GM19238 (cell line): ENCODE measurements around the gene ADRA1B.
"Not testable (repeated sequence)": the region's sequence is repeated elsewhere in the genome, so short reads cannot be mapped to it uniquely, and the experiment has no call there.

ENCODE experiments used
- DNase-seq: peaks from one replicate; pipeline ENCODE4 v3.0.0; 2011; ENCODE audit warnings: low spot score; ENCODE audit not compliant: insufficient read length

ADRA1B gene

DNA sequence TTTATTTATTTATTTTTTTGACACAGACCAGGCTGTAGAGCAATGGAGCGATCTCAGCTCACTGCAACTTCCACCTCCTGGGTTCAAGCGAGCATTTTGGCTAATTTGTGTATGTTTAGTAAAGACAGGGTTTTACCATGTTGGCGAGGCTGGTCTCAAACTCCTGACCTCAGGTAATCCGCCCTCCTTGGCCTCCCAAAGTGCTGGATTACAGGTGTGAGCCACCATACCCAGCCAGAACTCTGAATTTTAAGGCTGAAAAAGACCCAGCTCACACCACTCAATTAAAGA, 49.5 kb downstream of the ADRA1B start:
- not testable (repeated sequence) for DNase-seq

DNA sequence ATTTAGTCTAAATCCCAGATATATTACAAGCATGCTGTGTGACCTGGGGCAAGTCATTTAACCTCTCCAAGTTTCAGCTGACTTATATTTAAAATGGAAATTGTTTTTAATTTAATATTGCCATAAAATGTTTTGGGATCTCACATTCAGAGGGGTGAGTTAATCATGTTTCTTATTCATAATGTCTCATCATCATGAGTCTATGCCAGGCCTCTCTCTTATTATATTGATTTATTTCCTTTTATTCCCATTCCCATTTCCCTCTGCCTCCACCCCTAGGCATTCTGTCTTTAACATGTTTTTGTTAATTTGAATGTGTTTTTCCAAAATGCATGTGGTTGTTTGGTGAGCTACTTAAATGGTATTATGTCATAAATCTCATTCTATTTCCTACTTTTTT, 53.7 kb downstream of the ADRA1B start:
- DNase-seq = no peak

DNA sequence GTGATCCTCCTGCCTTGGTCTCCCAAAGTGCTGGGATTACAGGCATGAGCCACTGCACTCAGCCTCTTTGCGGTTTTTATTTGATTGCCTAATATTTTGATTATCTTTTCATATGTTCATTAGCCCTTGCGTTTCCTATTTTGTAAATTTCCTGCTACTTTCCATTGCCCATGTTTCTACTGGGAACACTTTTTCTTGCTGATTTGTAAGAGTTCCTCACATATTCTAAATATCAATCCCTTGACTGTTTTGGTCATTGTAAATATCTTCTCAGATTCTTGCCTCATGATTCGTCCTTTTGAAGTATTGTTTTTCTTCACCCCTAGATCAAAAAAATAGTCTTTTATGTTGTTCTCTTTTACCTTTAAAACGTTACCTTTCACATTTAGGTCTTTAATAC, 54.8 kb downstream of the ADRA1B start:
- DNase-seq = no peak

DNA sequence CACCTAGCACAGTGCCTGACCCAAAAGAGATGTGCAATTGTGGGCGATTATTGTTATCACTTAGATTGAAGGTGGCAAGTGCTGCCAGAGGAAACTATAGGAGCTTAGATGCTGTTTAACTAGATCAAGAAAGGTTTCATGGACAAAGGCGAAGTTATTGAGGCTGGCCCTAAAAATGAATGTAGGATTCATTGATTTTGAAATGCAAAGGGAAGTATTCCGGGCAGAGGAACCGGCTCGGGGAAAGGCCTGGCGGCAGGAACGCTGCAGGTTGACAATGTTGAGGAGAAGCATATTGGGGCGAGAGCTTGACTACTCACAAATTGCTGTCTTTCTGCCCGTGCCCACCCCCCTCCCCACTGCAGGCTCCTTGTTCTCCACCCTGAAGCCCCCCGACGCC, 55.2 kb downstream of the ADRA1B start:
- no peak for DNase-seq

DNA sequence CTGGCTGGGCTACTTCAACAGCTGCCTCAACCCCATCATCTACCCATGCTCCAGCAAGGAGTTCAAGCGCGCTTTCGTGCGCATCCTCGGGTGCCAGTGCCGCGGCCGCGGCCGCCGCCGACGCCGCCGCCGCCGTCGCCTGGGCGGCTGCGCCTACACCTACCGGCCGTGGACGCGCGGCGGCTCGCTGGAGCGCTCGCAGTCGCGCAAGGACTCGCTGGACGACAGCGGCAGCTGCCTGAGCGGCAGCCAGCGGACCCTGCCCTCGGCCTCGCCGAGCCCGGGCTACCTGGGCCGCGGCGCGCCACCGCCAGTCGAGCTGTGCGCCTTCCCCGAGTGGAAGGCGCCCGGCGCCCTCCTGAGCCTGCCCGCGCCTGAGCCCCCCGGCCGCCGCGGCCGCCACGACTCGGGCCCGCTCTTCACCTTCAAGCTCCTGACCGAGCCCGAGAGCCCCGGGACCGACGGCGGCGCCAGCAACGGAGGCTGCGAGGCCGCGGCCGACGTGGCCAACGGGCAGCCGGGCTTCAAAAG, 55.7 kb downstream of the ADRA1B start:
- no peak for DNase-seq

DNA sequence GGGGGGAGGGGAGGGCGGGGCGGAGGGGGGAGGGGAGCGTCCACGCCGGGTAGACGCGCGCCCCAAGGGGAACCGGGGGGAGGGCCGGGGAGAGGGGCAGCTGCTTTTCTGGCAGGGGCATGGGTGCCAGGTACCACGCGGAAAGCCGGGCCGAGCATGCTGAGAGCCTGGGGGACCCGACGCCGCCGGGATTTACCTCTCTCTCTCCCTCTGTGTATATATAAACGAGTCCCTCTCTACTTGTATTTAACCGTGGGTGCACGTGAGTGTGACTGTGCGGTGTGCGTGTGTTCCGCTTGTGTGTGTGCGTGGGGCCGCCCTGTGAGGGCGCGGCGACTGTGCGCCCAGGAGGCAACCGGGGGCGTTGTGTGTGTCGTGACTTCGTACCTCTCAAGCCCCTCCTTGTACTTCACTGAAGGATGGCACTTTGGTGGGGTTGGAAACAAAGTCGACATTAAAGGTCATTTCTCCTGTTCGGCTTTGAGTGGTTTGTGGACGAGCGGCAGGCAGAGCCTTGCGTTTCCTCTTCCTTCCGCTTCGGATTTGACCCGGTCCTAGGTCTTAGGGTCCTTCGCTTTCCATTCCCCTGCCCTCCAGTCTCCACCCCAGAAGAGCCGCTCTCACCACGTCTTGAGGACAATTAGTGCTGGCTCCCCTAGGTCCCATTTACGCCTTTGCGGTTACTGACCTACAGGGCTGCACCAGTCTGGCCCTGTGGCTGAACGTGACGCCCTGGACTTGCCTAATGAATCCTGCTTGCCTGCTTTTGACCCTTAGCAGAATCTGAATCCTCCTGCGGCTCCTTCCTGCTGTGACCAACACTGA, 56.5 kb downstream of the ADRA1B start:
- no peak for DNase-seq

DNA sequence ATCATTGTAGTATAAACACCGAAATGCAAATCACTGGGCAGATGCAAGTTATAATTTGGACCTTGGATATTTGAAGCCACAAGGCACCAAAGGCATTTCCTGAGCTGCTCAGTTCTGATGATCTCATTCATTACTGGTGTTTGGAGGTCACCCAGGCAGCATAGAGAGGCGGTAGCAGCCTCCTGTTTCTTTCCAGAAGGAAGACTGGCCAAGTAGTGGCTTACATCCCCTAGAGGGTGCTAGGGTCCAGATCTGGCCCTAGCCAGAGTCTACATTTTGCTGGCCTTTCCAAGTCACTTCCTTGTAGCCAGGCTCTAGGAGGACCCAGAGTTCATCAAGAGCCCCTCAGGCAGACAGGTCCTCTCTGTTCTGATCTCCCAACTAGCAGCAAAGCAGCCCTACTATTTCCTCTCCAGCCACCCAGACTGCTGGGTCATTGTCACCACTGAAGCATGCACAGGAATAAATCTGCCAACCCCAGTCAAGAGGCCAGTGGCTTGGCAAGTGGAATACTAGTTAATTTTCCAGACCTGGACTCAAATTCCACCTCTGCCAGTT, 59.3 kb downstream of the ADRA1B start:
- DNase-seq = no peak

DNA sequence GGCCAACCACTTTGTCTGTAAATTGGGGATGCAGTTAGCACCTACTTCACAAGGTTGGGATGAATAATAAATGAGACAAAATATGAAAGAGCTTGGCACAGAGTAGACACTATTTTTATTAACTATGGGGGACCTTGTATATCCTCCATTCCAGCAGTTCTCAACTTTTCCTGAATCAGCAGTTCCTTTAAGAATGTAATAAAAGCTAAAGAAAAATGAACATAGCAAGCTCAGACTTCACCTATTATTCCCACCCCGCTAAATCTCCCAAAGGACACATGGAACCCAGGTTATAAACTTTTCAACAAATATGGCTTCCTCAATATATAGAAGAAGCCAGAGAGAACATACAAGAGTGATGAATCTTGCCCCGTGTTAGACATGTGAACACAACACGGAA, 60.6 kb downstream of the ADRA1B start:
- no peak for DNase-seq

DNA sequence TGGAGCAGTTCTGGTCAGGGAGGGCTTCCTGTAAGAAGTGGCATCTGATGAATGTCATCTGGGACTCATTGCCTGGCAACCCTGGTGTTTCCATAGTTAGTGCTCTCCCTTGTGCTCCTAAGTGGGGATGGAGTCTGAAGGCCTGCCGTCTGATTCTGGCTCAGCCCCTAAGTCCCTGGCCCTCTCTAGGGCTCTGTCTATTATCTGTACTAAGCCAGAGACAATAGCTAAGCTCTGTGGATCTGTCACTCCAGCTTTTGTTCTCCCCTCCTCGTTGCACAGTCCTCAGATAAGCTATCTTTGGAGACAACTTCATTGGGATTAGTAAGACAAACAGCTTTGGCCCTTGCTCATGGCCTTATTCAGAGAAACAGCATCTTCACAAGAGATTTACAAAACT, 62.1 kb downstream of the ADRA1B start:
- DNase-seq = no peak

DNA sequence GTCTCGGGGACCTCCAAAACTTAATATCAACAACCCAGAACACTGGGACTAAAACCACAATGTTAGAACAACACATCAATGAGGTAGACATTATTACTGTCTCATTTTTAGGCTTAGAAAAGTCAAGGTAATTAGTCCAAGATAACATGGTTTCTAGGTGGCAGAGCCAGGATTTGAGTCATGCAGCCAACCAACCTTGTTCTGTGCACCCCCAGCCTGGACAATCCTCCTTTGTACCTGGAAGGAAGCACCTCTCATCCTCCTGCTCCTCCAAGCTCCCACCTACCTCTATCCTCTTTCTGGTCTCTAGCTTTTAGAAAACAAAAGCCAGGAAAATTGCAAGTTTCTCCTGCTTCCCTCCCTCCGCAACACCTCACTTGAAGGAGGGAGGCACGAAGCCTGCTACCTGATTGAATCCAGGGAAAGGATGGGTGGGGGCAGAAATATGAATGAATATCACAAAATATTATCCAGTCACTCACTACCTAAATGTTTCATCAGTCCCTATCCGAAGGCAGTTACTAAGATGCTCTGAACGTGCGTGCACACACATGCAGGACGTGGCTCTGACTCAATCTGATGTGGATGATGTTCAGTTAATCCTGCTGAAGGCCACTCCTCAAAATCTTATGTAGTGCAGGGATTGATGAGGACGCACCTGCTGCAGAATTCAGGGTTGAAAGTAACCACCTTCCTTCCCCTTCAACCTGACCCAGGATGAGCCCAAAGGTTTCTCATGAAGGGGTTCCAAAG, 66.3 kb downstream of the ADRA1B start:
- DNase-seq = no peak

DNA sequence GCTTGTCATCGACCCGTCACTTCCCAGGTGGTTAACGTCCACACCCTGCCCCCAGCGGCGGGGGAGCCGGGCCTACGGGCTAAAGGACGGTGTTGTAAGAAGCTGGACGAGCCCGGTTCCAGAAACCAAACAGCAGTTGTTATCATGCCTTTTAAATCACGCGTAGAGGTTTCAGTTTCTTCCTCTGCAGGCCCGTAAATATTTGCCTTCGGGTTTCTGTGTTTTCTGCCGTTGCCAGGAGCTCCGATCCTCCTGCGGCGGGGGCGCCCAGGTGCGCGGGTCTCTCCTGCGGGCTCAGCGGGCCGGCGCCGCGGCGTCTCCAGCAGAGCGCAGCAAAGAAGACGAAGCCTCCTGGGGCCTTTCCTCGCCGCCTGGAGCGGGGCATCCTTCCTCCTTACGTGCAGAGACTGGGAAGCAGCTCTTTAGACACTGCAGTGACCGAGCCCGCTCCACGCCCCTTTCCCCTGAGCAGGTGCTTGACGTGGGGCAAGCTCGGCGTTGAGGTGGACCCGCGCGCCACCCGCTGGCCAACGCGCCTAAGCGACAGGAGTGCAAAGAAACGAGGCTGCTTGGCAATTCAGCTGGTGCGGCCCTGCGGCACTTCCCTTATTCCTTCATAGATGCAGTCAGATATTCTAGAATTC, 70.9 kb downstream of the ADRA1B start:
- peak; percentile 82 for DNase-seq

DNA sequence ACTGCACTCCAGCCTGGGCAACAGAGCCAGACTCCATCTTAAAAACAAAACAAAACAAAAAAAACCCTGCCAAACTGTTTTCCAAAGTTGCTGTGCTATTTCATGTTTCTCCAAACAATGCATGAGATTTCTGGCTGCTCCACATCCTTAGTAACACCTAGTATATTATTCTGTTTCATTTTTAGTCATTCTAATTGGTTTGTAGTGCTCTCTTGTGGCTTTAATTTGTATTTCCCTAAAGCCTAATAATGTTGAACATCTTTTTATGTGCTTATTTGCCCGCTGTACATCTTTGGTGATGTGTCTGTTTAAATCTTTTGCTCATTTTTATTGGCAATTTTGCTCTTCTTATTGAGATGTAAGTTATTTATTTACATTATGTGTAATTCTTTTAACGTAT, 74.2 kb downstream of the ADRA1B start:
- DNase-seq = no peak

DNA sequence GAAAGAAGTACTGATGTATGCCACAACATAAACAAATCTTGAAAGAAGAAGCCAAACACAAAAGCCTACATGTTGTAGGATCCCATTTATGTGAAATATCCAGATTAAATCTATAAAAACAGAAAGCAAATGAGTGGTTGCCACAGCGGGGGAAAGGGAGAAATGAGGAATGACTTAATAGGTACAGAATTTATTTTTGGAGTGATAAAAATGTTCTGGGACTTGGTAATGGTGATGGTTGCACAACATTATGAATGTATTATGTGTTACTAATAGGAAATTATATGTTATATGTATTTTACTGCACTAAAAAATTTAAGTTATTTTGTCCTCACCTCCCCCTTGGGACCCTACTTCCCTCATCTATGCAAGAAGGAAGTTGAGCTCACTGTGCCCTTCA, 76.3 kb downstream of the ADRA1B start:
- DNase-seq = no peak

DNA sequence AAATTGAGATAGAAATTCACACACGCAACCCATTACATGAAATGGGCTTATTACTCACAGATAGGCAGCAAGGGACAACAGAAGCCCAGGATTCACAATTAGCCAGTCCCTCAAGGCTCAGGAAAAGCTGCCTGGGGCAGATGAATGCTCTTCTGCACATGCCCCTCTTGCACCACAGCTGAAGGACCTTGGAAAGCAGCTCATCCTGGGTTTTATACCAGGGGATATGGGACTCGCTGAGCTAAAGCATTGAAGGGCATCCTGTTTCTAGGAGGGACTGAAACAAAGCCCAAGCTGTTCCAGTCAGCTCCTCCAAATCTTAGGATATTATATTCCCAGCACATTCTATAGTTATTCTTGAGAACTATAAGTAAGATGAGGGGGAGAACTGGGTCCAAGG, 76.9 kb downstream of the ADRA1B start:
- DNase-seq = no peak

DNA sequence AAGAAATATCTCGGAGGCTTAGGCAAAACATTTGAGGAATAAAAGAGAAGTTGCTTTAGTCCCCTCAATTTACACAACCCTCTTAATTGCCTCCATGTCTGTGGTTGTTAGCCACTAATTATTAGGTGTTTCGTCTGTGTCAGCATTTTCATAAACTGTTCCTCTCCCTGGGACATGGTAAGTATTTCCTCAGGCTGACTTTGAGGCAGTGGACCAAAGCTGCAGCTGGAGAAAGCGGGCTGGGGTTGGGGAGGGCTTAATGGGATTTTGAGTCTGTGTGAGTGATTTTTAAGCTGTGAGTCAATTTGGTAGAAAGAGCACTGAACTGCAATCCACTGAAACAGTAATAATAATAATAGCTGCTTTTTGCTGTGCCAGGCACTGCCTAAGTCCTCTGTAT, 79.6 kb downstream of the ADRA1B start:
- DNase-seq = no peak

DNA sequence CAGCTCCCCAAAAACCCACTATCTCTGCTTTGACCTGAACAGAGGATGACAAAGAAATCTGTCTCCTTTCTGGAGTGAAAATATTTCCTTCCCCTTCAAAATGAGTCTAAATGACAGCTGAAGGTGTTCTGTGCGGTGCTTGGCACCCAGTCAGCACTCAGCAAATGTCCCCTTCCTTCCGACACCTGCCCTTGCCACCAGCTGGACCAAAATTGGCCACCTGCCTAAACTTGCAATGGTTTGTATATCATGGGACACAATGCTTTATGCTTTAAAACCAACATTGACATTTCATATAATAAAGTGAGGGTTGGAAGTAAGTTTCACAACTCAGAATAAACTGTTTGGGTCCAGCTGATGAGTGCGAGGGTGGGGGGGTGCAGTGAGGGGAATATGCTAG, 85.2 kb downstream of the ADRA1B start:
- DNase-seq = no peak

DNA sequence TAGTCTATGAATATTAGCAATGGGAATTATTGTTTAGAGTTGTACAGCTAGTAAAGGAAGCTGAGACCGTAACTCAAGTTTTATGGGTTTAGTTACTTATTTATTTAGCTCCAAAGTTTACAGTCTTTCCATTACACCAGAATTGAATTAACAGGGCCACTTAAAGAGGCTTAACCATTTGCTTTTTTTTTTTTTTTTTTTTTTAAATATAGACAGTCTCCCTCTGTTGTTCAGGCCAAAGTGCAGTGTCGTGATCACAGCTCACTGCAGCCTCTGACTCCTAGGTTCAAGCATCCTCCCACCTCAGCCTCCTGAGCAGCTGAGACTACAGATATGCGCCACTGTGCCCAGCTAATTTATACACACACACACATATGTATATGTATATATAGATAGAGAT, 91.2 kb downstream of the ADRA1B start:
- DNase-seq = no peak

DNA sequence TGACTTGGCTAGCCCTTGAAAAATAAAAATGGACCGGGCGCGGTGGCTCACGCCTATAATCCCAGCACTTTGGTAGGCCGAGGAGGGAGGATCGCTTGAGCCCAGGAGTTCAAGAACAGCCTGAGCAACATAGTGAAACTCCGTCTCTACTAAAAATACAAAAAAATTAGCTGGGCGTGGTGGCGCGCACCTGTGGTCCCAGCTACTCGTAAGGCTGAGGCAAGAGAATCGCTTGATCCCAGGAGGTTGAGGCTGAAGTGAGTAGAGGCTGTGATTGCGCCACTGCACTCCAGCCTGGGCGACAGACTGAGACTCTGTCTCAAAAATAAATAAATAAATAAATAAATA, 92.2 kb downstream of the ADRA1B start:
- DNase-seq = not testable (repeated sequence)

DNA sequence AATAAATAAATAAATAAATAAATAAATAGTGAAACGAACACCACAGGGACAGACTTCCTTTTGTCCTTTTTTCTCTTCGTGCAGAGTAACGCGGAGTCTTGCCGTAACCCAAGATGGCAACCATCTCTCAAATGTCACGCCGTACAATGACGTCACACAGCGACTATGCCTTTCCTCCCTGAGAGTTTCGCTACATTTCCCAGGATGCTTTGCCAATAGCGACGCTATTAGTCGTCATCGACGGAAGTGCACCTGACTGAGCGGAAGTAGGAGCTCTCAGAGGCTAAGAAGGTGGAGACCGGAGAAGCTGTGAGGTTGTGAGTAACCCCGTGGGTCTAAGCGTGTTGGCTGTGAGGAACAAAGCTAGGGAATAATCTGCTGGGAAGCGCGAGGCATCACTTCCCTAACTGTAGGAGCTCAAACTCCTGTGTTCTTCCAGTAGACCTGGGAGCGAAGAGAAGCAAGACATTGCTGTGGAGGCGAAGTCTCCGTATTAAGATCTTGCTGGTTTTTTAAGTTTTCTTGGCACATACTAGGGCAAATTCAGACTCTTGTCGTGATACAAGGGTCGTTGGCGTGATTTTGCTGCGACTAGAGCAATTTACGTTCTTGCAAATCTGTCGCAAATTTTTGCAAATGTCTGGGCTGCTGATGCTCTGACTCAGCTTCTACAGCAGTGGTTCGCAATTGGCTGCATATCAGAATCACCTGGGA, 92.8 kb downstream of the ADRA1B start, which contains the start of gene TTC1:
Gene TTC1 (plus strand): TSS at position 263 of the 714 bp plus-strand sequence. CDS start 1,390 bp downstream, outside the sequence.
- DNase-seq = peak; percentile 84

DNA sequence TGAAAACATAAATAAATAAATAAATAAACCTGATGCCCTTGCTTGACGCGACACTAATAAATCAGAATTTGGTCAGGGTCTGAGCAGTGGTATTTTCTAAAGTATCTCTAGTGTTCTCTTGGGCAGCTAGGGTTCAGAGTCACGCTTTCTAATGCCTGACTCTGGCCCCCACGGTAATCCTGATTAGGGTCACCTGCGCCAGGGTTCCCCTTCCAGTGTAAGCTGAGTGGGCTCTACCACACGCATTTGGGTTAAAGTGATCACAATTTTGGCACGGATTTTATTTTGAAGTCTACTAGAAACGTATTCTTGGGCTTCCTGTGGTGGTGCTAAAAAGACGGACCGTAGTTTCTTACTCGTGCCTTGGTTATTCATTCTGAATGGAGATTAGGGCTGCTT, 93.3 kb downstream of the ADRA1B start:
- no peak for DNase-seq

DNA sequence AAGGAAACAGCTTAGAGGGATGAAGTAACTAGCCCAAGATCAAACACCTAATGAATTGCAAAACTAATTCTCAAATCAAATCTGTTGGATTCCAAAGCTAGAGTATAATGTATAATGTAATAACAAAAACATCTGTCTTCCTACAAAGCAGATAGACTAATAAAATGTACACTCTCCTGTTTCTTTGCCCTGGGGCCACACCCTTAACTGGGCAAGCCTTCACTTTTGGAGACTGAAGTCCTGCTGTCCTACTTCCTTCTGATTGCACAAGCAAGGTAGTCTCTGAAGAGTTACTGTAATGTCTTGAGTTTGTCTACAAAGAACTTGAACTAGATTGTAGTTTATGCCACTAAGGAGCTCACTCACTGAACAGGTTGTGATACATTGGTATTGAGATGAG, 95.2 kb downstream of the ADRA1B start:
- no peak for DNase-seq
